Limb (tissue), 2 donors: Measurements from ENCODE around the gene LILRA6.
"Not testable (repeated sequence)": the region's sequence is repeated elsewhere in the genome, so short reads cannot be mapped to it uniquely, and the experiment has no call there.

Experiments
- DNase-seq, 2 donors: peaks; one replicate each; pipeline ENCODE4 v3.0.0-alpha.2; 2016; ENCODE audit errors: extremely low spot score in 2 of 2

The LILRA6 gene

DNA sequence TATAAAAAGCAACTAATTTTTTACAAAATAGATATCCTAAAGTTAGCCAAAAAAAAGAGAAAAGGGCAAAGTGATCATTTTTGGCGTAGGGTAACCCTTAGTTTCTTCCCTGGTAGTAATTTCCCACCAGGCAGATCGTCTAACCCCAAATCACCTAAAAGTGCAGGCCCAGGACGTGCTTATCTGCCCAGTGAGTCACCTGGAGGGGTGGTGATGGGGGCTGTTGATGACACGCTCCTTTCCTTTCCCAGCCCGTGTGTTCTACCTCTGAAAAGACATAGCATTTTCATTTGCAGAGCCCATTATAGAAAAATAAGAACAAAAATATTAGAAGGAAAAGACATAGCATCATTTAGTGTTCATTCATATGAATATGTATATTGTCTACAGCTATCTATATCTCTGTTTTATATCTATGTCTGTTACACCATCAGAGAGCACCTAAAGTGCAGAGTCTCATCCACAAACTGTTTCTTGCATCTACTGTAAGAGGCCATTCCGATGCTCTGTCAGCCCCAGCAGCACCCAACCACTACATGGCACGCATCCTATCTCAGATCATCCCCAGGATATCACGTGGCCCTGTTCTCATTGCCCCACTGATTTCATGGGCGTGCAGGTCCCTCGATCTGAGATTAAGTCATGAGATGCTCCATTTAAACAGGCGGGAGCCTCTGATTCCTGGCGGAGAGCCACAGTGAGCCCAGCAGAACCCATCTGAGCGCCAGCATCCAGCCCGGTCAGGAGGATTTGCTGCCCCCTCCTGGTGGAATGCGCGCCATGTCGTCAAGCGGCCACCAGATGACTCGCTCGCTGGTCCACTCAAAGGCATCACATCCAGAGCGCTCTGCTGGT is 11.3 kb downstream of the LILRA6 start:
- peak; percentile 65 to 86 for DNase-seq

DNA sequence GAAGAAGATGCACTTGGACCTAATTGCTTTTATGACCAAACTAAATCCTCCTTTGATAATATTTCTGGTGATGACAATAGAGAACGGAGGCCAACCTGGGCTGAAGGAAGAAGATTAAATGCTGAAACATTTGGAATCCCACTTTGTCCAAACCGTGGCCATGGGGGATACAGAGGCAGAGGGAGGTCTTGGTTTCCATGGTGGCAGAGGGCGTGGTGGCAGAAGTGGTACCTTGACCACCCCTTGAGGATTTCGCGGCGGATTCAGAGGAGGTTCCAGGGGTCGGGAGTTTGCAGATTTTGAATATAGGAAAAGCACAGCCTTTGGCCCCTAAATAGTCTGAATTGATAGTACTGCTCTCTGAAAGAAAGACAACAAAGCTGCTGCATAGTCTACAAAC is 12.6 kb downstream of the LILRA6 start:
- no peak for DNase-seq

DNA sequence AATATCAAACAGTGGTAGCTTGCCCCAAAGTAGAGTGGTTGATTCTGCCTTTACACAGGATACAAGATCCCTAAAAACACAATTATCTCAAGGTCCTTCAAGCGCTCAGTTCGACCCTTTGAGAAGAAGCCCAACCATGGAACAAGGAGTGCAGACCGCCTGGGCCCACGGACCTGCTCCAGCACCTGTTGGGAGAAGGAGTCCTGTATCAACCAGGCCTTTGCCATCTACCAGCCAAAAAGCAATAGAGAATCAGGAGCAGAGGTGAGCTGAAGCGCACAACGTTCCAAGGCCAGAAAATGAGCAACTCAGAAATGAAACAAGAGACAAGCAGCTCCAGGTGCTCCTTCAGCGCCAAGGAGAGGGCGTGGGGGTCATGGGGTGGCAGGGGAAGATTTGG is 13.4 kb downstream of the LILRA6 start:
- no peak for DNase-seq

DNA sequence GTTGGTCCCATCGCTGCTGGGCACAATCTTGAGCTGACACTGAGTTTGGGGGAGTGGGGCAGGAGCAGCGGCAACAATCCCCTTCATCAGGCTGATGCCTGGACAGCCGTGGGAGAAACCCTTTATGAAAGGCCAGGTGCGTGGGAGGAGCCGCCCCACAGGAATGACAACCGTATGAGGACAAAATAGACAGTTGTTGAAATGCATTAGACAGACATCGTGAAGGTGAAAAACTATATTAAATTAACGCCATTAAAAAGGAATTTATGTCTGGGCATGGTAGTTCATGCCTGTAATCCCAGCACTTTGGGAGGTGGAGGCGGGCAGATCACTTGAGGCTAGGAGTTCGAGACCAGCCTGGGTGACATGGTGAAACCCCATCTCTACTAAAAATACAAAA is 18.0 kb downstream of the LILRA6 start:
- not testable (repeated sequence) for DNase-seq

- DNase-seq, result not testable (repeated sequence)
Observed at GRCh38 chr19:54223937-54224281, 18.7 kb downstream of the LILRA6 start.

DNA sequence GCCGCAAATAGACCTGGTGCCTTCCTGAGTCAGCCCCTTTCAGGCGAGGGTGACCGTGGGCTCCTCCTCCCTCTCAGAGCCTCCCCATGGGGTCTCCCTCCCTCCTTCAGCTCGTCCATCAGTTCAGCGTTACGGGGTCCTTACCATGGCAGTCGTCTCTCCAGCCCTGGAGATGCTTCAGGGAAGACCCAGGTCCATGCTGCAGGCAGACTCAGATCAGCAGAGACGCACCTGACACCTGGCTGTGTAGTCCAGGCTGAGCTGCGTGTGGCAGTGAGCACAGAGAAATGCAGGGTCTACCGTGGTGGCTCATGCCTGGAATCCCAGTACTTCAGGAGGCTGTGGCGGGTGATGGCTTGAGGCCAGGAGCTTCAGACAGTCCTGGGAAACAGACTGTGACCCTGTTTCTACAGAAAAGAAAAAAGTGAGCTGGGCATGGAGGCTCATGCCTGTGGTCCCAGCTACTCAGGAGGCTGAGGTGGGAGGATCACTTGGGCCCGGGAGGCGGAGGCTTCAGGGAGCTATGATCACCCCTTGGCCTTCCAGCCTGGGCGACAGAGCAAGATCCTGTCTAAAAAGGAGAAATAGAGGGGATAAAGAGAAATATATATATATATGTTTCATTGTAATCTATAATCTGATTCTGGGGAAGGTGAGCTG is 19.2 kb downstream of the LILRA6 start:
- DNase-seq, result not testable (repeated sequence)

DNA sequence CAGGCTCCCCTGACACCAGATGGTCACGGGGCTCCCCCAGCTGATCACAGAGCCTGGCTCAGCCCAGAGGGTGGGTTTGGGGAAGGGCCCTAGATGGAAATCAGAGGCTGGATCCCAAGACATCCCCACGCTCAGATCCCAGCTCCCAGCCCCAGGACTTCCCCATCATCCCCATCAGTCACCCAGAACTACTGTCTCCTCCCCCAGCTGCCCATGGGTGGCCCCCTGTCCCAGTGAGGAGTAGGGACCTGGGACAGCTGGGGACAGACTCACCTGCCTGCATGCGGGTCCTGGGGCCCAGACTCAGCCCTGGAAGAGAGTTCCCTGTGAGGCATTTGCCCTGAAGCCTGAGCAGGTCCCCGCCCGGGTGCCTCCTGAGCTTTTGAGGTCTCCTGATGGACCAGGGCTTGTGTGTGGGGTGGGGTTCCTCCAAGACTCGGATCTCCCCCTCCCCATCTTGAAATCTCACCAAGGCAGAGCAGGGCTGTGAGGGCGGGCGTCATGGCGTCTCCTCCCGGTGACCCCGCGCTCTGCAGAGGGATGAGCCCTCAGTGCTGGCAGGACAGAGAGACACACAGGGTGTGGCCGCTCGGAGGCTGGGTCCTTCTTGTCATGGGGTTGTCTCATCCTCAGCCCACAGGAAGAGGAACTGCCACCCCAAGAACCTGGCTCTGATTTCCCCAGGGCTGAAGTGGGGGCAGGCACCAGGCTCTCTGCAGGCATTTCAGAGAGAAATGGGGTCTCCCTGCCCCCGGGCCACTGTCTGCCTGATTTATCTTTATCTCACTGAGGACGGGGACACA is 19.9 kb downstream of the LILRA6 start, which contains the start of gene LILRB3:
TSS of gene LILRB3 (minus strand) at position 534 of the 803 bp plus-strand sequence. CDS start at position 503, 31 bp downstream.
- DNase-seq, result not testable (repeated sequence)

DNA sequence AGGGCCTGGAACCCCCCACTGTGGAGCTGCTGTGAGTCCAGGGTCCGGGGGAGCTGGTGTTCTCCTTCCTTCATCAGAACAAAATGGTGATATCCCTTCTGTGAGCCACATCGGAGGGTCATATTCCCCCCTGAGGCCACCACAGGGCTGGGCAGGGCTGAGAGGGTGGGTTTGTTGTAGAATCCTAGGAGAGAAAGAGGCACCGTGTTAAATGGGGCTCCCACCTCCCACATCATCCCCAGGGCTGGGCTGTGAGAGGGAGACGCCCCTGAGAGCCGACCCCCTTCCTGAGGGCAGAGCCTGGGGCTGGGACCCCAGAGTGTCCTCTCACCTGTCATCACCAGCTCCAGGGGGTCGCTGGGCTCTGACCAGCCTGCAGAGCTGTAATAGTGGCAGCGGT is 20.6 kb downstream of the LILRA6 start:
- not testable (repeated sequence) for DNase-seq

- not testable (repeated sequence) for DNase-seq
Observed at GRCh38 chr19:54219702-54220101, 22.9 kb downstream of the LILRA6 start.

DNA sequence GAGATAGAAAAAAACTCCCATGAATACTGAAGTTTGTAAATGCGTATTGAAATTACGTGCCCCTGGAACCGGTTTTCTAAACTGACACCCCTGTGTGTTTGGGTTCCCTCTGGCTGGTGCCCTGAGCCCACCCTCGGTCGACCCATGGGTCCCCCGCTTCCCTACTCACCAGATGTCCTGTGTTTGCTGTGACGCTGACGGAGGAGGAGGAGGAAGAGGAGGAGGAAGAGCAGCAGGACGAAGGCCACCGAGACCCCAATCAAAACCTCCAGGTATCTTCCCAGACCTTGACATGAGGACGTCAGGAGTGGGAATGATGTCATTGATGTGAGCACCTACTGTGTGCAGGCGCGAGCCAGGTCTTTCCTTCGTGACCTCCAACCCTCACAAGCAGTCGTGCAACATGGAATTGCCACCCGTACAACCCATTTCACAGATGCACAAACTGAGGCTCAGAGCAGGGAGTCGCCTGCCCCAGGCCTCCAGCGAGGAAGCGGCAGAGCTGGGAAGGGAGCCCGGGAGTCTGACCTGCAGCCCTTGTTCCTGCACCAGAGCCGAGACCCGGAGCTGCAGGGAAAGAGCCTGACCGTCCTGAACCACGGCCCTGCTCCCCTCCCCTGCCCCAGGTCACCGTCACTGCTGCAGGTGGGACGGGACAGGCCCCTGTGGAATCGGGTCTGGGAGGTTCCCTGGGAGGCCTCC is 23.5 kb downstream of the LILRA6 start:
- no peak for DNase-seq

- DNase-seq, result no peak
Observed at GRCh38 chr19:54218259-54218658, 24.3 kb downstream of the LILRA6 start.

DNA sequence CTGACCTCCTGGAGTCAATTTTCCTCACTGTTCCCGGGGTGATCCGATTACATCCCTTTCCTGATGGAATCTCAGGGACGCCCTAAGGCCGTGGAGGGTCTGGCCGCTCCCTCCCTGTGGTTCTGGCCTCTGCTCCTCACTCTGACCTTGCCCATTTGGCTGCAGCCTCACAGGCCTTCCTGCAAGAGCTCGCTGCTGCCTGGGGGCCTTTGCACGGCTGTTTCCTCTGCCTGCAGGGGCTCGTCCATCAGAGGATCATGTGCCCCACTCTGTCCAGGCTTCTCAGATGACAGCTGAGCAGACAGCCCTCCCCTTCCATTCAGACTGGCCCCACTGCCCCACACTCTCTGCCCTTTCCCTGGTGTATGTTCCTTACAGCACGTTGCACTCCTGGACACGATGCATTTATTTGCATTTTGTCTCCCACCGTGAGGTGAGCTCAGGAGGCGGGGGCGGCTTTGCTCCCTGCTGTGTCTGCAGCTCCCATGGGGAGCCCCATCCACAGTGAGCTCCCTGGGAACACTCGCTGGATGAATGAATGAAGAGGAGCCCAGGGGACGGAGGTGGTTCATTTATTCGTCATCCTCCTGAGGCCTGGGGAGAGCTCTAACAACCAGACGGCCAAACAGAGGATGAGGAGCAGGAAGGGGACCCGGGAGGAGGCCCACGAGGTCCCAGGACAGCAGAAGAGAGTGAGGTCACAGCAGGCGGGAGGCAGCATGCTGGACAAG is 24.9 kb downstream of the LILRA6 start:
- not testable (repeated sequence) for DNase-seq

DNA sequence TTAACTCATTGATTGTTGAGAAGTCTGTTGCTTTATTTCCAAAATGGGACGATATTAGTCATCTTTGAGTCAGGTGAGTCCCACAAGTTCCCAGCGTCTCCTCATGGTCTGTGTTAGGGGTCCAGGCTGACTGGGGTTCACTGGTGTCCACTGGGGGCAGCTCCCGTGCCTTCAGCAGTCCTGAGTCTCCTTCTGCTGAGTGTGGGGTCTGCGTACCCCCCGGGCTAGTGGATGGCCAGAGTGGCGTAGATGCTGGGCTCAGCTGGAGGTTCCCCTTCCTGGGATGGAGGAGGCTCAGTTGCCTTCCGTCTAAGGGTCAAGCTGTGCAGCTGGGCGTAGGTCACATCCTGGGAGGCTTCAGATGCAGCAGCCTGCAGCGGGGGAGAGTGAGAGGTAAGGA is 25.7 kb downstream of the LILRA6 start:
- no peak for DNase-seq

GRCh38 chr19:54214734-54215133 is 27.9 kb downstream of the LILRA6 start:
- not testable (repeated sequence) for DNase-seq

DNA sequence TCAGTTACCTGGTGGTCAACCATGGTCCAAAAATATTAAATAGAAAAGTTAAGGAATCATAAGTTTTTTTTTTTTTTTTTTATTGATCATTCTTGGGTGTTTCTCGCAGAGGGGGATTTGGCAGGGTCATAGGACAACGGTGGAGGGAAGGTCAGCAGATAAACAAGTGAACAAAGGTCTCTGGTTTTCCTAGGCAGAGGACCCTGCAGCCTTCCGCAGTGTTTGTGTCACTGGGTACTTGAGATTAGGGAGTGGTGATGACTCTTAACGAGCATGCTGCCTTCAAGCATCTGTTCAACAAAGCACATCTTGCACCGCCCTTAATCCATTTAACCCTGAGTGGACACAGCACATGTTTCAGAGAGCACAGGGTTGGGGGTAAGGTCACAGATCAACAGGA is 28.4 kb downstream of the LILRA6 start:
- not testable (repeated sequence) for DNase-seq

DNA sequence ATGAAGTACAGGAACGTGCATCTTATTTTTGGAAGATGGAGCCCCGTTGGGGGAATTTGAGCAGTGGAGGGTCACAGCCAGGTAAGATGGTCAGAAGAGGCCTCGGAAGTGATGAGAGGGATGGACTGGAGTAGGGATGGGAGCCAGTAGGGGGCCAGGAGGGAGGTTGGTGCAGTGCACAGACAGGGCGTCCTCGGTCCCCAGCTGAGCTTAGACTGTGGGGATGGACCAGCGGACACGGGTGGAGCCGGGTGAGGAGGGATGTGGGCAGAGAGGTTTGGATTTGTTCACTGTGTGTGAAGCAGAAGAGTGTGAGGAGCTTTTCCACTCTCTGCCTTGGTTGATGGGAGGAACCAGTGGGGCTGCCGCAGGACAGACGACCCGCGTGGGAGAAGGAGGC is 31.4 kb downstream of the LILRA6 start:
- no peak for DNase-seq

DNA sequence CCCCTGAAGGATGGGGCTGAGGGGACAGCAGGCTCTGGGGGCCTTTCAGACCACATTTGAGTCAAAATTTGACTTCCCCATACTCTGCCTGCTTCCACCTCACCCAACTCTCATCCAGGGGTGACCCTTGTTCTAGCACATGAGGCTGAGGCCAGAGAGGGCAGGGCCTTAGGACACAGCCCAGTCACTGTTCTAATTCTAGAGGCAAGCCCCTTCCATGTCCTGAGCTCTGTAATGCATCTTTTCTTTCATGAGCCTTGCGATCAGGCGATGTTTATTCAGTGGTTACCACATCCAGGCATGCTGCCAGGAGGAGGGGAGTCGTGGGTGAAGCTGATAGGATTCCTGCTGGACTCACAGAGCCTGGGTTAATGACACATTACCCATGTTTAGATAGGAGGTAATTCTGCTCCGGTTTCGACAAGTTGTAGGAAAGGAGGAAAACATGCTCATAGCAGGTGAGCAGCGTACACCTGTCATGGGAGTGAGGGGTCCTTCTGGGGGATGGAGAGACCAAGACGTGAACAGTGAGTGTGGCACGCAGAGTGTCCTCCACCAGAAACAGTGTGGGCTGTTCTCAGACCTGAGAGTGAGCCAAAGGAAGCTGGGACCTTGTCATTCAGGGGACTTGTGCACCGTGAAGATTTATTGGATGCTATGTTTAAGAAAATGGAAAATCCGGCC is 32.6 kb downstream of the LILRA6 start:
- peak; percentile 34 to 77 for DNase-seq

- no peak for DNase-seq
Observed at GRCh38 chr19:54209058-54209810, 33.4 kb downstream of the LILRA6 start.

DNA sequence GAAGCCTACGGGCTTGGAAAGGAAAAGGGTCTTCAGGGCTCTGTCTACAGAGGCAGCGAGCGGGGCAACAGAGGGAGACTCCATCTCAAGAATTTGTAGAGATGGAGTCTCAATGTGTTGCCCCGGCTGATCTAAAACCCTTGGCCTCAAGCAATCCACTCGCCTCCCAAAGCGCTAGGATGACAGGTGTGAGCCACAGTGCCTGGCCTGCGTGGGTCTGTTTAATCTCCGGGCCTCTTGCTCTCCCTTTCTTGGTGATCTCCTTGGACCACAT is 33.9 kb downstream of the LILRA6 start:
- no peak for DNase-seq
